Osteocyte (in vitro differentiated cells): ENCODE data around the gene CRTC3. TPM values are rescaled to one million over a fixed set of nuclear protein-coding genes. Genes with fewer than 3 reads are reported as not detected.

Experiments
- DNase-seq: peaks from one replicate; pipeline ENCODE4 v3.0.0; 2021; ENCODE audit warnings: mixed read lengths; ENCODE audit not compliant: unreplicated experiment; ENCODE audit errors: extremely low spot score
- H3K27ac Mint-ChIP-seq: one replicate; pipeline ENCODE4 v1.8.0; 2021; ENCODE audit warnings: mild to moderate bottlenecking, mixed read lengths; ENCODE audit not compliant: unreplicated experiment
- H3K27me3 Mint-ChIP-seq: one replicate; pipeline ENCODE4 v1.8.0; 2021; ENCODE audit warnings: mixed read lengths; ENCODE audit not compliant: unreplicated experiment
- H3K36me3 Mint-ChIP-seq: one replicate; pipeline ENCODE4 v1.8.0; 2021; ENCODE audit warnings: mixed read lengths; ENCODE audit not compliant: unreplicated experiment
- H3K4me1 Mint-ChIP-seq: one replicate; pipeline ENCODE4 v1.8.0; 2021; ENCODE audit warnings: mixed read lengths; ENCODE audit not compliant: unreplicated experiment
- H3K4me3 Mint-ChIP-seq: one replicate; pipeline ENCODE4 v1.8.0; 2021; ENCODE audit warnings: mild to moderate bottlenecking, moderate library complexity, mixed read lengths; ENCODE audit not compliant: unreplicated experiment
- H3K9me3 Mint-ChIP-seq: one replicate; pipeline ENCODE4 v1.8.0; 2021; ENCODE audit warnings: mixed read lengths; ENCODE audit not compliant: unreplicated experiment
- CTCF ChIP-seq: fragments of 200-600 bp; sonication (generic); IDR thresholded peaks from 2 replicates; pipeline ENCODE4 v1.5.0; 2021; ENCODE audit warnings: antibody characterized with exemption, mild to moderate bottlenecking, moderate library complexity
- total RNA-seq: library from RNA; stranded (reverse); gene quantifications from 2 replicates; pipeline ENCODE4 v1.2.1, GENCODE V29; 2021

Gene CRTC3
- total RNA-seq, 1 donor from 2014 or later: 48.6 TPM

GRCh38 chr15:90487186-90487585, 42.5 kb upstream of the CRTC3 start:
- H3K27me3 Mint-ChIP-seq: no peaks in the 10 kb centered on the region

GRCh38 chr15:90489514-90489913, 40.2 kb upstream of the CRTC3 start:
- DNase-seq: no peak
- TF ChIP-seq CTCF: no peak
- H3K4me1 Mint-ChIP-seq: no peaks in the 10 kb centered on the region
- H3K4me3 Mint-ChIP-seq: no peak overlapping the region
- peaks cover 77% of the 10 kb centered on the region for H3K36me3 Mint-ChIP-seq
- H3K27ac Mint-ChIP-seq: peak overlapping the region; percentile 27
- H3K27me3 Mint-ChIP-seq: no peaks in the 10 kb centered on the region
- H3K9me3 Mint-ChIP-seq: no peaks in the 10 kb centered on the region

More at GRCh38 chr15:90487186-90487585, 42.5 kb upstream of the CRTC3 start:
- no peak for TF ChIP-seq CTCF
- H3K27ac Mint-ChIP-seq: no peak overlapping the region
- no peaks in the 10 kb centered on the region for H3K9me3 Mint-ChIP-seq
- peaks cover 73% of the 10 kb centered on the region for H3K36me3 Mint-ChIP-seq
- DNase-seq: no peak
- H3K4me1 Mint-ChIP-seq: no peaks in the 10 kb centered on the region
- no peak overlapping the region for H3K4me3 Mint-ChIP-seq

GRCh38 chr15:90489944-90490343, 39.8 kb upstream of the CRTC3 start:
- Mint-ChIP-seq H3K4me1 (no peaks in the 10 kb centered on the region), H3K4me3 (no peak overlapping the region), H3K36me3 (peaks cover 74% of the 10 kb centered on the region), H3K27ac (peak overlapping the region; percentile 27), H3K9me3 (no peaks in the 10 kb centered on the region), H3K27me3 (no peaks in the 10 kb centered on the region)
- TF ChIP-seq CTCF: no peak
- DNase-seq: no peak

- H3K36me3 Mint-ChIP-seq: peaks cover 61% of the 10 kb centered on the region
- no peak overlapping the region for H3K4me3 Mint-ChIP-seq
- H3K9me3 Mint-ChIP-seq: no peaks in the 10 kb centered on the region
- no peaks in the 10 kb centered on the region for H3K4me1 Mint-ChIP-seq
- no peaks in the 10 kb centered on the region for H3K27me3 Mint-ChIP-seq
- H3K27ac Mint-ChIP-seq: no peak overlapping the region
- TF ChIP-seq CTCF: no peak
- DNase-seq: no peak
Observed at GRCh38 chr15:90493647-90494046, 36.1 kb upstream of the CRTC3 start.

- Mint-ChIP-seq H3K27ac (no peak overlapping the region), H3K9me3 (no peaks in the 10 kb centered on the region), H3K4me1 (no peaks in the 10 kb centered on the region), H3K27me3 (no peaks in the 10 kb centered on the region), H3K4me3 (no peak overlapping the region), H3K36me3 (peaks cover 59% of the 10 kb centered on the region)
- no peak for TF ChIP-seq CTCF
- no peak for DNase-seq
Observed at GRCh38 chr15:90495067-90495466, 34.7 kb upstream of the CRTC3 start.
